Left renal cortex interstitium (tissue), 4 donors: Measurements from ENCODE around the gene COL8A1. TPM values are rescaled to one million over a fixed set of nuclear protein-coding genes. Genes with fewer than 3 reads are reported as not detected.

Experiments used
- DNase-seq, 4 donors: peaks; one replicate each; pipeline ENCODE4 v3.0.0-alpha.2; 2013; ENCODE audit warnings: low read depth in 4 of 4, low spot score in 2 of 4, missing footprints in 1 of 4
- polyA plus RNA-seq, 4 donors: library from polyadenylated mRNA; unstranded; fragments of 120-200 nt; gene quantifications; one replicate each; pipeline ENCODE4 v1.2.1, GENCODE V29; 2013; ENCODE audit not compliant: insufficient read length in 4 of 4

COL8A1 gene
- polyA plus RNA-seq, 4 donors, result 5.4 to 11.5 (median 7.6) TPM

DNA sequence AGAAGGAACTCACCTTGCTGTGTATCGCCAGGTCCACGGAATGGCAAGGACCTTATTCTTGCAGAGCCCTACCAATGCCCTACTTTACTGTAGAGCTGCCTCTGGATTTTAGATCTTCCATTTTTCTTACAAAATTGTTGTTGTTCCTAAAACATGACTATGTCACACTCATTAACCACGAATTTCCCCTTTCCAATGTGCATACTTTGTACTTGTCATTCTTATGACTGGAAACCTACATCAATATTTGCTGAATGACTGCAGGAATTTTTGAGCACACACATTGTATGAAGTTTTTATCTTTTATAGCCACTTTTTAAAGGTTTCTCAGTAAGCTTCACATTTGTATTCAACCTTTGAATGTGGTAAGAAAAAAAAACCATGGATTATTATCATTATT lies 143.4 kb downstream of the COL8A1 start:
- DNase-seq, result no peak

DNA sequence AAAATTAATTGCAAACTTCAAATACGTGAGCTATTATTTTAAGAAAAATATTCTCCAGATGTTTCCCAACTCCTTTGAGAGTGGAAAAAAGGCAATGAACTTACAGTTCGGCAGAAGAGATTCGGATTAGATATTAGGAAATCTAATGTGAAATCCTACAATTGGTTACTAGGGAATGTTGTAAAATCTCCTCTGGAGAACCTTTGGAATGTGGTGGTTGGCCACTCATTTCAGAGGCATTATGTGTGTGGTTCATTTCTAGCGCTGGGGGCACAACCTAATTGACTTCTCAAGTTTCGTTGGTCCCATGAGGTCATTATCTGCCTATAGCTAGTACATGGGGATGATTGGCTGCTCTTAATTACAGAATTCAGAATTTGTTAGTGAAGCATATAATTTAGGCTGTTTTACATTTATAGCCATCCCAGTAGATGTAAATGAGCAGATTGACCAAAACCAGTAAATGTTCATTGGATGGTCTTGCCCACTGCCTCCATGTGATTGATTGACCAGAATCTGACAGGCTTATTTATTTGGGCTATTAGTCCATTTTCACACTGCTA lies 144.7 kb downstream of the COL8A1 start:
- peak in 1 of 4 donors; percentile 7 for DNase-seq

GRCh38 chr3:99789011-99789721 lies 150.8 kb downstream of the COL8A1 start:
- peak in 1 of 4 donors; percentile 8 for DNase-seq

DNA sequence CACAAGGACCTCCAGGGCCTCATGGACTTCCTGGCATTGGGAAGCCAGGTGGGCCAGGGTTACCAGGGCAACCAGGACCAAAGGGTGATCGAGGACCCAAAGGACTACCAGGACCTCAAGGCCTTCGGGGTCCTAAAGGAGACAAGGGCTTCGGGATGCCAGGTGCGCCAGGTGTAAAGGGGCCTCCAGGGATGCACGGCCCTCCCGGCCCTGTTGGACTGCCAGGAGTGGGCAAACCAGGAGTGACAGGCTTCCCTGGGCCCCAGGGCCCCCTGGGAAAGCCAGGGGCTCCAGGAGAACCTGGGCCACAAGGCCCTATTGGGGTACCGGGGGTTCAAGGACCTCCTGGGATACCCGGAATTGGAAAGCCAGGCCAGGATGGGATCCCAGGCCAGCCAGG lies 156.1 kb downstream of the COL8A1 start:
- no peak for DNase-seq

- no peak for DNase-seq
Measured at GRCh38 chr3:99795573-99795972, 157.2 kb downstream of the COL8A1 start.

GRCh38 chr3:99799422-99799821 lies 161.0 kb downstream of the COL8A1 start:
- no peak for DNase-seq

DNA sequence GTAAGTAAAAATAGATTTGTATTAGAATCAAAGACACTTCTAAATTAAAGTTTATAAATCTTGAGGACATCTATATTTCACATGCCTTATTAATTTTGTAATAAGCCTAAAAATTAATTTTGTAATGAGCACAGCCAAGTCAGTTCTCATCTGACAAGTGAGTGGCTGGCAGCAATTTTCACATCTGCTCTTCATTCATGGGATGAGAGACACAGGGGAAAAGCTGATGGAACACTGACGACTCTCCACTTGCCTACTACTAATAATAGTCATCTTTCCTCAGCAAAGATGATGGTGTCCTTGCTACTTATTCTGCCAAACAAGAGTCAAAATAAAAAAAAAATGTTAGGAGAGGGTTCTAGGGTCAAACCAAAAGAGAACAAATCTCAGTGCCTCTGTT lies 164.9 kb downstream of the COL8A1 start:
- DNase-seq, result no peak

GRCh38 chr3:99805160-99805559 lies 166.8 kb downstream of the COL8A1 start:
- no peak for DNase-seq

GRCh38 chr3:99808163-99808794 lies 169.9 kb downstream of the COL8A1 start:
- DNase-seq, result no peak

DNA sequence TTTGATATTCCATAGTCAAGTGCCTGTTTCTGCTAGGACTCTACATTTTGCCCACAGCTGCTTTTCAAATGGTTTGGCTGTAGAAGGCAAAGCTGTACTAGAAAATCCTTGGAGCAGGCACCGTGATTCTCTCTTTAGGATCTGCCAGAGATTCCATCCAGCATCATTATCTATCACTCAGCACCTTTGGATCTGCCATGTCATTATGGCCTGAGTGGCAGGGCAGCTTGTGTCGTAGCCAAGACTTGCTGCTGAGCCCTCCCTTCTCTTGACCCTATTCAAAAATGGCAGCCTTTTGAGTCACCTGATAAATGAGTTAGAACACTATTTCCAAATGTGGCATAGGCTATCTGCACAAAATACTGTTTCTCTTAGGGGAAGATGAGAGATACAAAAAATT lies 171.2 kb downstream of the COL8A1 start:
- DNase-seq, result no peak

- no peak for DNase-seq
Measured at GRCh38 chr3:99810403-99810802, 172.0 kb downstream of the COL8A1 start.

DNA sequence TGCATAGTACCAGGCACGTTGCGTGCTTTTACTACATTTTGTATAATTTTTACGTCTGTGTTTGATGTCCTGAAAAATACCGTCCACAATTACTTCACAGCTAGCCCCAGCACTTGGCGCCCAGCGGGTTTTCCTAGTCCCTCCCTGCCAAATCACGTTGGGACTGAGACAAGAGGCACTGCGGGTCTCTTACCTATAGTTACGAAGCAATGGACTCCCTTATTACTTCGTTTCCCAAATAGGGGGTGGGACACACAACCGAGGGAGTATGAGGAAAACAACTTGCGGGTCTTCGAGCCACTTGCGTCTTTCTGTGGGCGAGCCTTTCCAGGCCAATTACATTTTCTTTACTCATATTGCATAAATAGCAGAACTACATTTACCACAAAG lies 178.6 kb downstream of the COL8A1 start:
- peak in 2 of 4 donors; percentile 2 to 7 for DNase-seq

DNA sequence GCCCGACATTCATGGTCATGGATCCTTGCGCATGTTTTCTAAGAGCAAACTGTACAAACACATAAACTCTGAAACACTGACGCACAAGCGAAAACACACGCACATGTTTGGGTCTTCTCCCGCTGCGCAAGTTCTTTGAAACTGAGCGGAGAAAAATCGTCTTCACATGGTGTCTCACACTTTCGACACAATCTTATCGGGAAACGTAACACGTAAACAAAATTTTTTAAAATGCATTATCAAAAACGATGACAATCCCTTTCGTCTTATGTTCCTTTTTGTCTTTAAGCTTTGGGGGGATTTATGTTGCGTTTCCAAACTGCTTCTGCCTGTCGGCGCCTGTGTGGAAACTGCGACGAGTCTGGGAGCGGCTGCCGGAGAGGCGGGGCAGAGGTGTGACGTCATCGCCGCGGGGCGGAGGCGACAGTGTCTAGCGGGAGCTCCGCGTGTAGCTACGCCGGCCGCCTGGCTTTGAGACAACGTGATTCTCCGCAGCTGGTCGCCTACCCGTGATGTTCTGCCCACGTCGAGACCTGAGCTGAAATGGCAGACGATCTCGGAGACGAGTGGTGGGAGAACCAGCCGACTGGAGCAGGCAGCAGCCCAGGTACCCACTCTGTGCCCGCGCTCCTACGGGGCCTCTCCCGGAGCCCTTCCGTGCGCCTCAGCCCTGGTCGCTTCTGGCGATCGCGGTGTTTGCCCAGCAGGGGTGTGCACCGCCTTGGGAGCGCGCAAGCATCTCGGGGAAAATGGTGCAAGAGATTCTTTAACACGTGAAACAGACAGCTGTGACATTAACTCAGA lies 179.2 kb downstream of the COL8A1 start, which contains the start of gene CMSS1:
TSS of gene CMSS1 (plus strand) at position 426 of the 804 bp plus-strand sequence.
- peak; percentile 90 to 98 (median 92) for DNase-seq

DNA sequence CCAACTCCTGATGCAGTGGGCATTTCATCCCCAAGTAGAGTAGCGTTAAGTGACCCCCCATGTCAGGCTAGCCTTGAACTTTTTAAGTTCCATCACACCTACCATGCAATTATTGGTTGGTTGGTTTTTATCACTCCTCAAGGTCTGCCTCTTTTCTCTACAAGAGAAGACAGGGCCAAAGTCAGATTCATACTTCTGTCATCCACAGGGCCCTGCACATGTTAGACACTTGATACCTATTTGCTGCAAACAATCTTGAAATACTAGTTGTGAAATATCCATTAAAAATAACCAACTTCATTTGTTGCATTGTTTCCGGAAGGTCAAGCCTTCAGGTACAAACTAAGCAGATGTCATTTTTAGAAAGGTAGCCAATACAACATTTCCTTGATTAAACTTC lies 180.4 kb downstream of the COL8A1 start:
- no peak for DNase-seq

- DNase-seq, result no peak
Measured at GRCh38 chr3:99823723-99824711, 185.6 kb downstream of the COL8A1 start.

- no peak for DNase-seq
Measured at GRCh38 chr3:99825004-99825640, 186.7 kb downstream of the COL8A1 start.

GRCh38 chr3:99829844-99830243 lies 191.4 kb downstream of the COL8A1 start:
- no peak for DNase-seq

DNA sequence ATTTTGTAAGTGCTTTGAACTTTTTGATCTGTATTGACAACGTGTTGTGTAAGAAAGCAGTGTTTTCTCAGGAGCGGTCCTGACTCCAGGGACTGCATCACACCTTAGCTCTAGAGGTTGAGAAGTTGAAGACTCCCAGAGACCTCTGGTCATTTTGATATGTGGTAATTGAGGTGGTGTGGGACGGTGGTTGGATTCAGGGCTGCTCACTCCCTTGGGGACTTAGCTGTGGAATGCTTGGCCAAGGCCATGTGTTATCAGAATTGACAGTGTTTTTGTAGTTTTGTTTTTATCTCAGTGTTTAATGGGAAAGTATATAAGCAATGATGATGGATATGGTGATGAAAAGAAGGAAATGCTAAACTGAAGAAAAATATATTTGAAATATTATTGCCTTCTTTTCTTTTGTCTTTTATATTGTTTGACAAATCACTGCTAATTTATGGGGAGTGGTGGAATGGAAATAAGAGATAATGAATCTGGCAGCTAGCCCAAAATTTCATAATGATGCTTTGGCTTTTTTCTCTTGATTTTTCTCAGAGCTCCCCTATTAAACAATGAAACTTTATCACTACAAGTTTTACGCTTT lies 195.3 kb downstream of the COL8A1 start:
- no peak for DNase-seq
